MG63 (cell line): ENCODE results near the gene UBE2G1. TPM values are rescaled to one million over a fixed set of nuclear protein-coding genes. Genes with fewer than 3 reads are reported as not detected.

Experiments used
- DNase-seq: peaks from one replicate; pipeline ENCODE4 v3.0.0-alpha.2; 2020
- H3K27me3 ChIP-seq: fragments of 250-450 bp; sonication (Bioruptor Pico); 2 replicates; pipeline ENCODE4 v1.5.1; 2020; ENCODE audit warnings: mild to moderate bottlenecking, moderate library complexity
- H3K36me3 ChIP-seq: fragments of 250-450 bp; sonication (Bioruptor Pico); 2 replicates; pipeline ENCODE4 v1.5.1; 2020; ENCODE audit warnings: mild to moderate bottlenecking, moderate library complexity
- H3K4me3 ChIP-seq: fragments of 250-450 bp; sonication (Bioruptor Pico); 2 replicates; pipeline ENCODE4 v1.5.1; 2020; ENCODE audit warnings: mild to moderate bottlenecking, moderate library complexity
- H3K9me3 ChIP-seq: fragments of 250-450 bp; sonication (Bioruptor Pico); 2 replicates; pipeline ENCODE4 v1.5.1; 2020; ENCODE audit warnings: mild to moderate bottlenecking, moderate library complexity
- total RNA-seq: library from RNA; depleted of rRNA; stranded (reverse); fragments of >200 nt; shearing (Covaris generic); gene quantifications from 2 replicates; pipeline ENCODE4 v1.2.3, GENCODE V29; 2014; ENCODE audit warnings: low replicate concordance

UBE2G1 gene
- total RNA-seq, 1 experiment from 2014 or later: 18.9 TPM

GRCh38 chr17:4324463-4324862 is 42.0 kb downstream of the UBE2G1 start:
- Histone ChIP-seq H3K27me3 (no peaks in the 10 kb centered on the region), H3K4me3 (no peak overlapping the region), H3K36me3 (no peaks in the 10 kb centered on the region), H3K9me3 (peaks cover 8% of the 10 kb centered on the region)
- DNase-seq: no peak

DNA sequence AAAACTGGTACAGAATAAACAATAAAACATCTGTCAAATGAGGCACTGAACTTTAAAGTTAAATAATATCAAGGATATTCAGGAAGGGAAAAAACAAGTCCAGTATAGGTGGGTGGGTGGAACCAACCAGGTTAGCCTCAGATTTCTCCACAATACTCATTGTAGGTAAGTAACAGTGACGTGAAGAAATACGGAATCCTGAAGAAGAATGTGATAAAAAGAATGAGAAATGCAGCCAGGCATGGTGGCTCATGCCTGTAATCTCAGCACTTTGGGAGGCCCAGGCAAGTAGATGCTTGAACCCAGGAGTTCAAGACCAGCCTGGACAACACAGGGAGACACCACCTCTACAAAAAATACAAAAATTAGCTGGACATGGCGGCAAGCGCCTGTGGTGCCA is 47.3 kb downstream of the UBE2G1 start:
- DNase-seq: no peak
- Histone ChIP-seq H3K9me3 (no peaks in the 10 kb centered on the region), H3K4me3 (no peak overlapping the region), H3K27me3 (no peaks in the 10 kb centered on the region), H3K36me3 (no peaks in the 10 kb centered on the region)

DNA sequence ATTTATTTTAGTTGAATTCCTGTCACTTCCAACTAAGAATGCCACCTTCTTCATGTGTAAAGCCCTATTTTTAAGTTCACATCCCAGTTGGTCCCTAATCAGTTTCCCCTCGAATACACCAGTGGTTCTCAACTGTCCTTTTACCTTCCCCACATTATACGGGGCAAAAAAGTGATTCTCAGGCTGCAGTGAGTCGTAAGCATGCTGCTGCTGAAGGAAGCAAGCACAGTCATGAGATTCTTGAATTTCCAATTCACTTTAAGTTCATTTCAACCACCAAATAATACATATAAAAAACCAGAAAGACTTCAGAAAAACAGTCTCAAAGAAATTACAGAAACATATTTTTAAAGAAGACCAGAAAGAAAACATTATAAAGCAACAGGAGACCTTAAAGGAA is 47.9 kb downstream of the UBE2G1 start:
- H3K36me3 ChIP-seq: no peaks in the 10 kb centered on the region
- no peak overlapping the region for H3K4me3 ChIP-seq
- no peaks in the 10 kb centered on the region for H3K27me3 ChIP-seq
- DNase-seq: no peak
- no peaks in the 10 kb centered on the region for H3K9me3 ChIP-seq

DNA sequence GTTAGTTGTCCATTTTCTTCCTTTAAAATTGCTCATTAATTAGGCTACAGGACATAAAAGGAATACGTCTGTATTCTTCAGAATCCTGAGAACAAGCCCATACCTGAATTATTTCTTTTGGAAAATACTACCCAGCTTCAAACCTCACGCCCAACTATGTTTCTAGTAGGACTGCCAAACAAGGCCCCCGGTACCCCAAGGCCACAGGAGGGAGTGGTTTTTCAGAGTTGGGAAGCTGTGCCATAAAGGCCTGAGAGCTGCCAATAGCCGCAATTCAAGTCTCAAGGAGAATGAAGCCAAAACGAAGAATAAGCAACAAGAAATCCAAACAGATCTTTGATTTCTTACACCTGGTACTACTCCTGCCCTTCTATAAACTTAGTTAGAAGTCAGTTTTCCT is 48.3 kb downstream of the UBE2G1 start:
- Histone ChIP-seq H3K4me3 (no peak overlapping the region), H3K9me3 (no peaks in the 10 kb centered on the region), H3K27me3 (no peaks in the 10 kb centered on the region), H3K36me3 (no peaks in the 10 kb centered on the region)
- DNase-seq: no peak

DNA sequence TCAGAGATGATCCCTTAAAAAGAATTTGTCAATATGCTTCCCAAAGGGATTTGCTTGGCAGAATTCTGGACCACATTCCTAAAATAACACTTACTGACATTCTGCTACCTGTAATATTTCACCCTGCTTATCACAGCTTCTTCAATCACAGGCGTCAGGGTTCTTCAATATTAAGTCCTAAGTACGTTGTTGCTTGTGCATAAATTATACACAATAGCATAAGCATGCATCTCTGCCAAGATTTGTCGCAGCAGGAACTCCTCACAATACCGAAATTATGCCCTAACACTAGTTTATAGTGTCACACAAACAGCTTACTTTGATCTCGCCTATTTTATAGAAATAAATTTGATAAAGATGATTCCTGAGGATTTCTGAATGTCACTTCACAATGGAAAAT is 48.9 kb downstream of the UBE2G1 start:
- Histone ChIP-seq H3K27me3 (no peaks in the 10 kb centered on the region), H3K36me3 (no peaks in the 10 kb centered on the region), H3K4me3 (no peak overlapping the region), H3K9me3 (no peaks in the 10 kb centered on the region)
- DNase-seq: no peak

DNA sequence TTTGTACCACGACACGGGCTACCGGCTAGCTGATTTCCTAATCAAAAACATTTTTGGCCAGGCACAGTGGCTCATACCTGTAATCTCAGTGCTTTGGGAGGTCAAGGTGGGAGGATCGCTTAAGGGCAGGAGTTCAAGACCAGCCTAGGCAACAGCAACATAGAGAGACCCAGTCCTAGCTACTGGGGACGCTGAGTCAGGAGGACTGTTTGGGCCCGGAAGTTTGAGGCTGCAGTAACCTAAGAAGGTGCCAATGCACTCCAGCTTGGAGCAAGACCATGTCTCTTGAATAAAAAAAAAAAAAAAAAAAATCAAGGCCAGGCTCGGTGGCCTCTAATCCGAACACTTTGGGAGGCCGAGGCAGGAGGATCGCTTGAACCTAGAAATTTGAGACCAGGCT is 49.8 kb downstream of the UBE2G1 start:
- Histone ChIP-seq H3K9me3 (no peaks in the 10 kb centered on the region), H3K4me3 (no peak overlapping the region), H3K27me3 (no peaks in the 10 kb centered on the region), H3K36me3 (no peaks in the 10 kb centered on the region)
- no peak for DNase-seq

GRCh38 chr17:4314618-4315017 is 51.9 kb downstream of the UBE2G1 start:
- Histone ChIP-seq H3K9me3 (no peaks in the 10 kb centered on the region), H3K36me3 (no peaks in the 10 kb centered on the region), H3K4me3 (no peak overlapping the region), H3K27me3 (no peaks in the 10 kb centered on the region)
- no peak for DNase-seq

DNA sequence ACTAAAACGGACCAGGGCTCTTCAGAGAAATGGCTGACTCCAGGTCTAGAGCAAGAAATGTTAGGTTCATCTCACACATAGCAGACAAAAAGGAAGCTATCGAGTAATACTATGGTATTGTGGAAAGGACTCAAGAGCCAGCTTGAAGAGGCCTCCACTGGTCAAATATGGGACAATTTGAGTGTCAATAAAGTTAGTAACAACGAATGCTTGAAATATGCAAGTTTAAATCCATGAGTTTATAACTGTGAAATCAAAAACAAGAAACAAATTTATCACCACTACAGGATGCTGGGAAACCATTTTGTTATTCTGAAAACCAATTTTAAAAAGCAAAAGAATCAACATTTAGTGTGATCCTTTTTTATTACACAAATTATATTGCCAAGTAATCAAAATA is 52.3 kb downstream of the UBE2G1 start:
- Histone ChIP-seq H3K4me3 (no peak overlapping the region), H3K9me3 (no peaks in the 10 kb centered on the region), H3K27me3 (no peaks in the 10 kb centered on the region), H3K36me3 (no peaks in the 10 kb centered on the region)
- no peak for DNase-seq

GRCh38 chr17:4313221-4314114 is 53.0 kb downstream of the UBE2G1 start:
- H3K36me3 ChIP-seq: no peaks in the 10 kb centered on the region
- no peaks in the 10 kb centered on the region for H3K27me3 ChIP-seq
- DNase-seq: no peak
- H3K9me3 ChIP-seq: no peaks in the 10 kb centered on the region
- H3K4me3 ChIP-seq: no peak overlapping the region

- Histone ChIP-seq H3K4me3 (no peak overlapping the region), H3K36me3 (peaks cover 2% of the 10 kb centered on the region; the same call in 1 of the 2 replicates), H3K27me3 (no peaks in the 10 kb centered on the region), H3K9me3 (no peaks in the 10 kb centered on the region)
- DNase-seq: no peak
These were observed 56.0 kb downstream of the UBE2G1 start for GRCh38 chr17:4310354-4311060.

- H3K4me3 ChIP-seq: no peak overlapping the region
- DNase-seq: no peak
- peaks cover 2% of the 10 kb centered on the region; the same call in 1 of the 2 replicates for H3K36me3 ChIP-seq
- H3K27me3 ChIP-seq: no peaks in the 10 kb centered on the region
- H3K9me3 ChIP-seq: no peaks in the 10 kb centered on the region
These were observed 56.6 kb downstream of the UBE2G1 start for GRCh38 chr17:4309897-4310296.

DNA sequence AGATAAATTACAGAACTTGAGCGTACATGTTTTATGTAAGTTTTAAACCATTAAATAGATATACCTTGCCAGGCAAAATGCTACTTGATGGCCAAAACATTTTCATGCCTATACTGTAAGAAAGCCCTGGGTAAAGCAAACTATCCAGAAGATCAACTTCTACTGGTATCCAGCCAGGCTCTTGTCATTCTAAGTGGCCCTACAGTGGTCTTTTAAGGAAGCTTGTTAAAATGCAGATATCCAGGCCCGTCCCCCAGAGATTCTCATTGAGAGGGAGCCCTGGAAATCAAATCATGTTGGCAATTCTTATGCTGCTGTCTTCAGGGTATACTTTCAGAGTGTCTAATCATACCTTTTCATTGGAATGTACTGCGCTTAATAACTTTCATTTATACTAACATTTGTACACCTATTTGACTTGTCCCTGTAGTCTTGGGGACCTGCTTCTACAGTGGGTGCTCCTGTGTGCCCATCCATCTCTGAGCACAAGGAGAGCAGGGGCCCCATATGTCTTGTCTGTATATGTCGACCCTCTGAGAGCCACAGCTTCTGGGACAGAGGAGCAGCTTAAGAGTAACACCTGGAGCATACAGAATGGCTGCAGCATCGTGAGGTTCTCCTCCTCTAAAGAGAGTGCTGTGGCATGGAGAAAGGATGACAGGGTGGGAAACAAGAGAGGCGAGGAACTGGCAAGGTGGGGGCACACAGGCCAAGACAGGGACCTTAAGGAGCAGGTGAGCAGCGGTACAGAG is 59.1 kb downstream of the UBE2G1 start:
- no peak for DNase-seq
- H3K4me3 ChIP-seq: no peak overlapping the region
- H3K27me3 ChIP-seq: no peaks in the 10 kb centered on the region
- no peaks in the 10 kb centered on the region for H3K9me3 ChIP-seq
- peaks cover 6% of the 10 kb centered on the region; the same call in 1 of the 2 replicates for H3K36me3 ChIP-seq

DNA sequence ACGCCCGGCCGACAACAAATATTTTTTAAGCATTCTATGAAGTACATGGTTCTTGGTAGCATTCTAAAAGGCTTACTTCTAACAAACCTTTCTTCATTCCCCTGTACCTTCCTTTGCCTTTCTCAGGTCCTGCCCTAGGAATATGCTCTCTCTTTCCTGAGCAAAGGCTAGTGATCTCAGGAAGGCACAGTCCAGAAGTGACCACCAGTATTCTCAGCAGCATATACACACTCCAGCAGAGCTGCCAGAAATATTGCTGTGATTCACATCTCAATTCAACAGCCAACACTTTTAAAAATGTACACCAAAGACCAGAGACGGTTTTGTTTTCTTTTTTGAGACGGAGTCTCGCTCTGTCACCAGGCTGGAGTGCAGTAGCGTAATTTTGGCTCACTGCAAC is 61.3 kb downstream of the UBE2G1 start:
- Histone ChIP-seq H3K27me3 (no peaks in the 10 kb centered on the region), H3K36me3 (peaks cover 8% of the 10 kb centered on the region; the same call in 1 of the 2 replicates), H3K9me3 (no peaks in the 10 kb centered on the region), H3K4me3 (no peak overlapping the region)
- no peak for DNase-seq

- Histone ChIP-seq H3K36me3 (peaks cover 8% of the 10 kb centered on the region; the same call in 1 of the 2 replicates), H3K27me3 (no peaks in the 10 kb centered on the region), H3K9me3 (no peaks in the 10 kb centered on the region), H3K4me3 (no peak overlapping the region)
- DNase-seq: no peak
These were observed 62.0 kb downstream of the UBE2G1 start for GRCh38 chr17:4304417-4305027.

GRCh38 chr17:4301066-4301465 is 65.4 kb downstream of the UBE2G1 start:
- peaks cover 15% of the 10 kb centered on the region for H3K36me3 ChIP-seq
- H3K27me3 ChIP-seq: no peaks in the 10 kb centered on the region
- no peak for DNase-seq
- H3K9me3 ChIP-seq: no peaks in the 10 kb centered on the region
- H3K4me3 ChIP-seq: no peak overlapping the region

- no peaks in the 10 kb centered on the region for H3K27me3 ChIP-seq
- no peak overlapping the region for H3K4me3 ChIP-seq
- peaks cover 14% of the 10 kb centered on the region for H3K36me3 ChIP-seq
- no peak for DNase-seq
- H3K9me3 ChIP-seq: no peaks in the 10 kb centered on the region
These were observed 69.1 kb downstream of the UBE2G1 start for GRCh38 chr17:4297351-4297750.

DNA sequence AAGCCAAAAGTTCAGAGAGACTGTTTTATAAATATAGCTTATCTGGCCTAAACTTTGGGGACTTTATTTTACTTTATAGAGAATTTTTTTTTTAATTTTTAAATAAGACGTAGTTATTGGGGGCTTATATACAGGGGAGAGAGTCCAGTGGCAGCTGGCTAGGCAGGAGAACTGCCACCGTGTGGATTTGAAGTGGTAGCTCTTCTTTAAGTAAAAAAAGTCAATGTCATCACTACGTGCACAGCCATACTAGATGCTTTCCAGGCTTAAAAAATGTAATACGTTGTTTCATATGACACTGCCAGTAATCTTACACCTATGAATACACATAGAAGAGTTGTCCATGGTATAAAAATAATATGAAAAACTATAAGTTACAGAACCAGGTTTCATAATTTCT is 70.8 kb downstream of the UBE2G1 start:
- H3K36me3 ChIP-seq: peaks cover 13% of the 10 kb centered on the region
- DNase-seq: no peak
- no peaks in the 10 kb centered on the region for H3K27me3 ChIP-seq
- H3K4me3 ChIP-seq: no peak overlapping the region
- H3K9me3 ChIP-seq: no peaks in the 10 kb centered on the region
